GM19238 (cell line): ENCODE data around the gene MBD6.

ENCODE experiments used
- DNase-seq: peaks from one replicate; pipeline ENCODE4 v3.0.0; 2011; ENCODE audit warnings: low spot score; ENCODE audit not compliant: insufficient read length

MBD6 gene

GRCh38 chr12:57576613-57577160, 54.1 kb downstream of the MBD6 start:
- no peak for DNase-seq

- no peak for DNase-seq
Measured at GRCh38 chr12:57577981-57578758, 55.5 kb downstream of the MBD6 start.

DNA sequence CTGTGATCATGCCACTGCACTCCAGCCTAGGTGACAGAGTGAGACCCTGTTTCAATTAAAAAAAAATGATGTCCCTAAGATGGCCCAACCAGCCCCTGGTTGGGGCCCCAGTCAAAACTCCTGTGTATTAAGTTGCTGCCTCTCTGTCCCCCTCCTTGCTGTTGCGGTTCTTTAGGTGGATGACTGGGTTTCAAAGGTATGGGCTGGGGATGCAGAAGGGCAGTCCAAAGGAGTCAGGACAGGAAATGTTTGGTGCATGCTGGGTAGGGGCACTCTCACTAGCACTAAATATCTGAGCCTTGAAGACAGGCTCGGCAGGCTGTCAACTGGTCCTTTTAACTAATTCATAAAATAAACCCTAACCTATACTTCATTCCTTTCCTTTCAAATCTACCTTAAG, 56.4 kb downstream of the MBD6 start:
- DNase-seq = no peak
